DOHH2 (cell line): ENCODE measurements around the gene PYDC2.

ENCODE experiments used
- H3F3A ChIP-seq: fragments of 200-600 bp; sonication (generic), shearing (Covaris generic); 2 replicates; pipeline ENCODE4 v1.6.0; 2016; ENCODE audit warnings: antibody characterized with exemption, mild to moderate bottlenecking; ENCODE audit not compliant: control insufficient read depth, insufficient read depth
- H3K27ac ChIP-seq: fragments of 200-600 bp; sonication (generic); 2 replicates; pipeline ENCODE4 v1.5.1; 2014; ENCODE audit warnings: low read depth, mild to moderate bottlenecking, low read length, moderate library complexity
- H3K27me3 ChIP-seq: fragments of 200-600 bp; sonication (generic); 2 replicates; pipeline ENCODE4 v1.6.1; 2014; ENCODE audit warnings: mild to moderate bottlenecking, low read length, mixed read lengths; ENCODE audit not compliant: control insufficient read depth
- H3K36me3 ChIP-seq: fragments of 200-600 bp; sonication (generic); 2 replicates; pipeline ENCODE4 v1.6.1; 2014; ENCODE audit warnings: mild to moderate bottlenecking, low read length, moderate library complexity, mixed read lengths; ENCODE audit not compliant: control insufficient read depth
- H3K4me1 ChIP-seq: fragments of 200-600 bp; sonication (generic); 2 replicates; pipeline ENCODE4 v1.6.1; 2014; ENCODE audit warnings: mild to moderate bottlenecking, low read length, mixed read lengths; ENCODE audit not compliant: control insufficient read depth
- H3K4me2 ChIP-seq: fragments of 200-600 bp; sonication (generic); 2 replicates; pipeline ENCODE4 v1.6.0; 2014; ENCODE audit warnings: mild to moderate bottlenecking, low read length, moderate library complexity
- H3K4me3 ChIP-seq: fragments of 200-600 bp; sonication (generic); 2 replicates; pipeline ENCODE4 v1.5.1; 2014; ENCODE audit warnings: mild to moderate bottlenecking, low read length, mixed read lengths
- H3K79me2 ChIP-seq: fragments of 200-600 bp; sonication (generic); 2 replicates; pipeline ENCODE4 v1.6.1; 2014; ENCODE audit warnings: mild to moderate bottlenecking, low read length, mixed read lengths; ENCODE audit not compliant: control insufficient read depth
- H3K9me2 ChIP-seq: fragments of 200-600 bp; sonication (generic); replicated peaks from 2 replicates; pipeline ENCODE4 v1.6.1; 2014; ENCODE audit warnings: mild to moderate bottlenecking, low read length, mixed read lengths; ENCODE audit not compliant: control insufficient read depth
- H3K9me3 ChIP-seq: fragments of 200-600 bp; sonication (generic); 2 replicates; pipeline ENCODE4 v1.6.1; 2014; ENCODE audit warnings: antibody characterized with exemption, low read length, mixed read lengths; ENCODE audit not compliant: control insufficient read depth, insufficient read depth
- H4K20me1 ChIP-seq: fragments of 200-600 bp; sonication (generic); 2 replicates; pipeline ENCODE4 v1.6.0; 2014; ENCODE audit warnings: low read depth, mild to moderate bottlenecking, antibody characterized with exemption, low read length, moderate library complexity; ENCODE audit not compliant: control insufficient read depth, insufficient read depth
- CTCF ChIP-seq: fragments of 200-600 bp; sonication (generic); IDR thresholded peaks from one replicate; pipeline ENCODE4 v1.5.1; 2014; ENCODE audit warnings: antibody characterized with exemption, mild to moderate bottlenecking, low read depth, low read length; ENCODE audit not compliant: poor library complexity, severe bottlenecking
- EZH2phosphoT487 ChIP-seq: fragments of 200-600 bp; sonication (generic); IDR thresholded peaks from 2 replicates; pipeline ENCODE4 v1.6.1; 2017; ENCODE audit warnings: borderline replicate concordance, mild to moderate bottlenecking, antibody characterized with exemption, low read length, moderate library complexity, mixed read lengths

PYDC2 gene

GRCh38 chr3:191509078-191509477 is 48.1 kb downstream of the PYDC2 start:
- no peaks in the 10 kb centered on the region for H3K36me3 ChIP-seq
- no peaks in the 10 kb centered on the region for H3K27me3 ChIP-seq
- H3K4me1 ChIP-seq = no peaks in the 10 kb centered on the region
- H3K27ac ChIP-seq = no peak overlapping the region
- H3K9me2 ChIP-seq = no peaks in the 10 kb centered on the region
- no peak overlapping the region for H3K4me3 ChIP-seq
- TF ChIP-seq CTCF (no peak), EZH2phosphoT487 (no peak)
- H3F3A ChIP-seq = no peaks in the 10 kb centered on the region
- H3K79me2 ChIP-seq = no peaks in the 10 kb centered on the region
- no peaks in the 10 kb centered on the region for H3K9me3 ChIP-seq
- H3K4me2 ChIP-seq = no peak overlapping the region
- H4K20me1 ChIP-seq = no peaks in the 10 kb centered on the region
